Left cardiac atrium (tissue), 4 donors: ENCODE data around the gene OTOP3. TPM values are rescaled to one million over a fixed set of nuclear protein-coding genes. Genes with fewer than 3 reads are reported as not detected.
"Not testable (repeated sequence)": the region's sequence is repeated elsewhere in the genome, so short reads cannot be mapped to it uniquely, and the experiment has no call there.

Source experiments
- ATAC-seq, 2 donors: fragments of 200-7000 bp; cut with Tn5 transposase; one replicate each; pipeline ENCODE4 v1.9.1; 2020; ENCODE audit warnings: mild to moderate bottlenecking in 2 of 2, moderate library complexity in 2 of 2
- DNase-seq: peaks from one replicate; pipeline ENCODE4 v3.0.0-alpha.2; 2020
- intact Hi-C, 2 donors: fragments of 100-400 bp; cut with DNase I; formaldehyde crosslinking; loops; one replicate each; pipeline versions ENCODE4 v1.14.1 to v1.15.1; 2022 to 2023
- total RNA-seq, 2 donors: library from RNA; stranded (reverse); fragmentation: NEBNext Ultra II Directional; extraction: Animal tissue kit (Norgen Biotek cat#: 25700); gene quantifications; one replicate each; pipeline ENCODE4 v1.2.1, GENCODE V29; 2021
- donor health status: DM: no; HTN: yes; CAD: no.
- donor health status: DM: no; HTN: yes; CAD: no; lungs with severe emphysema.
- donor health status: DM: yes; HTN: yes; CAD: no.
- donor health status: Dilated cardiomyopathy.

Gene OTOP3
- total RNA-seq, 2 donors from 2014 or later = not detected

DNA sequence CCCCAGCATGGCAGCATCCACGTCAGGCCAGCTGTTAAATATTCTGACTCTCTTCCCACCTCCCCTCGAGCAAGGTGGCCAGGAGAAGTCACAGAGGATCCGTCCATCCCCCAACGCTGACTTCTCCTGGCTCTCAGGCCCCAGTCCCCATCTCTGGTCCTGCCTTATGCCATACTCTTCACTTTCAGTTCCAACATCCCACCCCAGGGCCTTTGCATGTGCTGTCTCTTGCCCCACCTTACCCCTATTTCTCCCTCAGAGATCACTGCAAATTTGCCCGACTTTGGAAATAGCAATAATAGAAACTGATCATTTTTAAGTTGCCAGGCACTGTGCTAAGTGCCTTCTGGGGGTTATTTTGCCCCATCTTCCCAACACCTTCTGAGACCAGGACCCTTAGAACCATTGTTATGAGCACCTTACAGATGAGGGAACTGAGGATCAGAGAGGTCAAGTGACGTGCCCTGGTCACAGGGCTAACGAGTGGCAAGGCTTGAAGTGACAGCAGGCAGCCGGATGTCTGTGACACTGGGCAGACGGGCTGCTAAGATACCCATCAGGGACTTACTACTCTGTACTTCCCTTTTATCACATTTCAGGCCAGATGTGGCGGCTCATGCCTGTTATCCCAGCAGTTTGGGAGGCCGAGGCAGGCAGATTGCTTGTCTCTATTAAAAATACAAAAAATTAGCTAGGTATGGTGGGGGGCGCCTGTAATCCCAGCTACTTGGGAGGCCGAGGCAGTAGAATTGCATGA lies 19.1 kb downstream of the OTOP3 start:
- DNase-seq (no peak), ATAC-seq (no peak)
- intact Hi-C loops = loop anchor here (10.0 kb wide), 1 partner anchor 160 kb away; no protein-coding TSS in a partner anchor

- no peak for ATAC-seq
These were observed 20.4 kb downstream of the OTOP3 start for GRCh38 chr17:74956093-74956492.

GRCh38 chr17:74957935-74958740 lies 22.4 kb downstream of the OTOP3 start:
- ATAC-seq = peak; percentile 35 to 61
- DNase-seq = peak; percentile 76
- intact Hi-C loops = loop anchor here (1.0 to 10.0 kb wide), 2 partner anchors 35 to 163 kb away; partner anchors contain the start of gene USH1G (in 1 of the 2)

More at GRCh38 chr17:74956093-74956492, 20.4 kb downstream of the OTOP3 start:
- DNase-seq = no peak
- intact Hi-C loops = loop anchor here (10.0 kb wide), 1 partner anchor 161 kb away; no protein-coding TSS in a partner anchor

- ATAC-seq (no peak), DNase-seq (no peak)
- intact Hi-C loops = loop anchor here (5.0 to 10.0 kb wide), 5 partner anchors 52 to 245 kb away; partner anchors contain the start of genes MRPL58 (in 2 of the 2) and NUP85 (in 1 of the 2)
These were observed 24.3 kb downstream of the OTOP3 start for GRCh38 chr17:74959826-74960515.

DNA sequence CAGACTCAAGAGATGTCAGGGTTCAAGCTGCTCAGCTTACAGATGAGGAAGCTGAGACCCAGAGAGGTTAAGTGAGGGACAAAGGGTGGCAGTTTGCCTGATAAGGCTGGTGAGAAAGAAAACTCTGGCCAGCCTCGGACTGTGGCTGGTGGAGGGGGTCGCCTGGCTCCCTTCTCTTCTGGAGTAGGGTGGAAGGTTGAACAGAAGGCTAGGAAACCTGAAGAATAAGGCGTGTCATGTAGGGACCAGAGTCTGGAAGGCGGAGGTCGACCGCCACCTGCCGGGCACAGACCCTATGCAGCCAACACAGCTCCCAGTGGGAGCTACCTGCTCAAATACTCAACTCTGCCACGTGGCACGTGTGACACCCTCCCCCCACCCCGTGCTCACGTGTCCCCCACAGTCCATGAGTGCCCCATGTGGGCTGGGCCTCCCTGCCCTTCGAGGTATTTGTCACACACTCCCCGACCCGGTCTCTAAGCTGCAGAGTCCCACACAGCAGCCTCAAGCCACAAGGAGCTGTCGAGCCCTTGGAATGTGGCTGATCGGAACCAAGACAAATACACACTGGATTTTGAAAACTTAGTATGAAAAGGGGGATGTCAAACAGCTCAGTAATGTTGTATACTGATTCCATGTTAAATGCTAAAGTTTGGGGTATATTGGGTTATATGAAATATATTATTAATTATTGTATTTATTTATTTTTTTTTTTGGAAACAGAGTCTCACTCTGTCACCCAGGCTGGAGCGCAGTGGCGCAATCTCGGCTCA lies 25.1 kb downstream of the OTOP3 start:
- DNase-seq (no peak), ATAC-seq (no peak)
- intact Hi-C loops = loop anchor here (5.0 to 10.0 kb wide), 4 partner anchors 52 to 244 kb away; partner anchors contain the start of genes MRPL58 (in 2 of the 2) and NUP85 (in 1 of the 2)

DNA sequence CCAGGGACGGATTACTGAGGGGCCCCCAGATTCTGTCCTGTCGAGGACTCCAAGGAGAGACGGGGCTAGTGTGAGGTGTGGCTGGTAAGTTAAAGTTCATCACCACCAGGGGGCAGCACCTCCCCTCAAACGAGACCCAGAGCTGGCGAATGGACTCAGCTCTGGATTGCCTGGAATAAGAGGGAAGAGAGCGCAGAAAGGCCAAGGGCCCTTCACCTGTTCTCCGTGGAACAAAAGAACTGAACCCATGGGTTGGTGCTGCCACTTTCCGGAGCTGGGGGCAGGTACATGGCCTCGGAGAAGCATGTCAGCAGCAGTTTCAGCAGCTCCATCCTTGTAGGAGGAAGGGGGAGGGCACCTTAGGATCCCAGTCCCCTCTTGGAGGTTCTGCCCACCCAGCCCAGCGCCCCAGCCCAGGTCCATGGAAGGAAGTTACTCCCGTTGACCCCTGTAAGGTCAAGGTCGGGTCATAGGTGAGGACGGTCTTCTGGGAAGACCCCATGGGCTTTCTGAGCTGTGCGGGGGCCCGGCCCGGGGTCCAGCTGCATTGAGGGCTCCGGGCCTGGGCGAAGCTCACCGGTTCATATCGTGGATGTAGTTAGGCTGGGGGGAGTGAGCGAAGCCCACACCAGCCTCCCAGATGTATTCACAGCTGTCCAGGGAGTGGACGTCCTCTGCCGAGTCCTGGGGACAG lies 26.1 kb downstream of the OTOP3 start:
- peak; percentile 86 to 91 for ATAC-seq

GRCh38 chr17:74962622-74963394 lies 27.1 kb downstream of the OTOP3 start:
- ATAC-seq (no peak), DNase-seq (no peak)
- intact Hi-C loops = loop anchor here (5.0 to 10.0 kb wide), 4 partner anchors 49 to 242 kb away; partner anchors contain the start of genes MRPL58 (in 2 of the 2) and NUP85 (in 1 of the 2)

More for the DNA sequence above, 26.1 kb downstream of the OTOP3 start:
- intact Hi-C loops = loop anchor here (5.0 to 10.0 kb wide), 4 partner anchors 50 to 243 kb away; partner anchors contain the start of genes MRPL58 (in 2 of the 2) and NUP85 (in 1 of the 2)
- DNase-seq = peak; percentile 91

GRCh38 chr17:74963656-74964055 lies 28.0 kb downstream of the OTOP3 start:
- DNase-seq (no peak), ATAC-seq (no peak)
- intact Hi-C loops = loop anchor here (5.0 to 10.0 kb wide), 4 partner anchors 49 to 241 kb away; partner anchors contain the start of genes MRPL58 (in 2 of the 2) and NUP85 (in 1 of the 2)

GRCh38 chr17:74964246-74964761 lies 28.6 kb downstream of the OTOP3 start:
- DNase-seq (no peak), ATAC-seq (no peak)
- intact Hi-C loops = loop anchor here (5.0 to 10.0 kb wide), 4 partner anchors 48 to 240 kb away; partner anchors contain the start of genes MRPL58 (in 2 of the 2) and NUP85 (in 1 of the 2)

DNA sequence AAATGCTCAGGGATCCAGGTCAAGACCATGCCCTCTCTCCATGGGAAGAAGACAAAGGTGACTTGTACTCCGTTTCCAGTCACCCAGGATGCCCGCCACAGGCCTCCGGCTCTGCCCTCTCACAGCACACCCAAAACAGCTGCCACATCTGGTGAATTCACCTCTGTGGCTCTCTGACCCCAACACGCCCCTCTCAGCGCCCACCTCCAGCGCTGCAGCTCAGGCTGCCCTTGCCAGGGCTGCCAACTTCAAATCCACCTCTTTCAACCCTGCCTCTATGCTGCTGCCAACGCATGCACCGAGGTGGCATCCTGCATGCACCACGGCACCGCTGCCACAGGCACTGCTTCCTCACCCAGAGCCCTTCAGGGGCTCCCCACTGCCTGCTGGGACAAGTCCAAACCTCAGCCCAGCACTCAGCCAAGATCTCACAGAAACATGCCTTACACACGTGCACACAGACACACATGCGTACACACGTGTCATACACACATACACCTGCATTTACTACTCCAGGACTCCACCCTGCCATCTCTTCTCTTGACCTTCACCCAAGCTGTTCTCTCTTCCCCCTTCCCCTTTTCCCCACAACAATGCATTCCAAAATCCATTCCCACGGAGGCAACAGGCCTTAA lies 29.4 kb downstream of the OTOP3 start:
- no peak for DNase-seq
- intact Hi-C loops = loop anchor here (5.0 to 10.0 kb wide), 4 partner anchors 47 to 240 kb away; partner anchors contain the start of genes MRPL58 (in 2 of the 2) and NUP85 (in 1 of the 2)
- ATAC-seq = no peak

DNA sequence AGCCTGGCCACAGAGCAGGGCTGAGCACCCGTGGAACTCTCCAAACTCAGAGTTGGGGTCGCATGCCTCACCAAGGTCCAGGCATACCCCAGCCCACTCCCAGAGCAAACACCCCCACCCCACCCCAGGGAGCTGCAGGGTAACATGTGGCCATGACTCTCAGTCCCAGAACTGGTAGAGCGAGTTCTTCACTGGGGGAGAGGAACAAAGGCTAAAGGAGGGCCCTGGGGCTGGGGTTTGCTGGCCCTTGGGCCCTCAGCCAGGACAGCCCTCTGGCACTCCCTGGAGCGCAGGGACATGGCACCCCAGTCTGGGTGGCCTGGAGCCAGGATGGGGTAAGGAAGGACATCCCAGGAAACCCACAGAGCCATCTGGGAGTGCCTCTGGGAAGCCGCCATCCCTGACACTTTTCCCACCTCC lies 32.7 kb downstream of the OTOP3 start:
- intact Hi-C loops = loop anchor here in 1 of 2 donors (10.0 kb wide), 2 partner anchors 46 to 236 kb away; partner anchors contain the start of genes MRPL58 and NUP85
- no peak for ATAC-seq

DNA sequence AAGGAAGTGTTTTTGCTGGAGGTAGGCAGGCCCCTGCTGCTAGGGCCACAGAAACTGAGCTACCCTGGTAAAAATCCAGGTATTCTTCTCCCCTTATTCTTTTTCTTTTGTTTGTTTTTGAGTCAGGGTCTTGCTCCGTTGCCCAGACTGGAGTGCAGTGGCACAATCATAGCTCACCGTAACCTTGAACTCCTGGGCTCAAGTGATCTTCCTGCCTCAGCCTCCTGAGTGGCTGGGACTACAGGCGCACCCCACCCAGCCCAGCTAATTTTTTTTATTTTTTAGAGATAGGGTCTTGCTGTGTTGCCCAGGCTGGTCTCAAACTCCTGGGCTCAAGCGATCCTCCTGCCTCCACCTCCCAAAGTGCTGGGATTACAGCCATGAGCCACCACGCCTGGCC lies 33.8 kb downstream of the OTOP3 start:
- not testable (repeated sequence) for ATAC-seq, DNase-seq
- intact Hi-C loops = loop anchor here in 1 of 2 donors (10.0 kb wide), 2 partner anchors 45 to 235 kb away; partner anchors contain the start of genes MRPL58 and NUP85

More for the DNA sequence above, 32.7 kb downstream of the OTOP3 start:
- DNase-seq = no peak

- intact Hi-C loops = no loop called here
- DNase-seq = no peak
- ATAC-seq = peak in 1 of 2 donors; percentile 32
These were observed 34.7 kb downstream of the OTOP3 start for GRCh38 chr17:74970395-74970794.

- DNase-seq (no peak), ATAC-seq (no peak)
- intact Hi-C loops = no loop called here
These were observed 35.6 kb downstream of the OTOP3 start for GRCh38 chr17:74971069-74971841.

DNA sequence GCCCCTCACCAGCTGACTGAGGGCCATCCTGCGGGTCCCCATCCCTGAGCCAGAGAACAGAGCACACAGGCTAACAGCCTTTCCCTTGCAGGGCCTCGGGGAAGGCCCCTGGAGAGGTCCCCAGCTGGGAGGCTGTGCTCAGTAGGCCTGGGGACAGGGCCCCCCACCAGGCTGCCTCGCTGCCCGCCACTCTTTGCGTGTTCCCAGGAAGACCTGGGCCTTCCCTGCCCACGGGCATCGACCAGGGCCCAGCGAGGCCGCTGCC lies 36.1 kb downstream of the OTOP3 start:
- intact Hi-C loops = no loop called here
- DNase-seq (no peak), ATAC-seq (no peak)
